Measurements from ENCODE around the gene TCP1.

DNA sequence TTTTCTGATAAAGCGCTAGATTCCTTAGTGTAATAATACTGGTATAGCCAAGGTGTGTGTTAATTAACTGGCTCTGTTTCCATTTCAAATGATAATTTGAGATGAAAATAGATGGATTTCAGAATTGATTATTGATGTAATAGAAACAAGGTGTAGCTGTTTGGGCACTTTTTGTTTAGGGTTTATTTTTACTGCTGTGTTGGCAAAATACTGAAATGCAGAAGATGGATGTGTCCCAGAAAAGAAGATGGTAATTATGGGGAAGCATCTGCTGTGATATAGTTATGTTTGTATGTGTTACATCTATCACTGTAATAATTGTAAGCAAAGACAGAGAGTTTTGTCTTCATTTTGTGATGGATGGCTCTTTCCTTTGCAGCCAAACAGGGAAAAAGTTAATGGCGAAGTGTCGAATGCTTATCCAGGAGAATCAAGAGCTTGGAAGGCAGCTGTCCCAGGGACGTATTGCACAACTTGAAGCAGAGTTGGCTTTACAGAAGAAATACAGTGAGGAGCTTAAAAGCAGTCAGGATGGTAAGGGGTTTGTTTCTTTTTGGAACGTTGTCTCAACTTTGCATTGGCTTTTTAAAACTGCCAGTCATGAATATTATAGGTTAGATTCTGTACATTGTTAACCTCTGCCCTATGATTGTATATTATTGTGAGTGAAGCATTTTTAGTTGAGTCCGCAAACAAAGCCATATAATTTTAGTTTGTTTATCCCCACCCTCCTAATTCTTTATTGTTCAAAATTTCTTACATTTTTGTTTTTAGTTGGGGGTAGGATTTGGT, 36.1 kb downstream of the TCP1 start:
- TF ChIP-seq POLR2A (IDR thresholded peaks at IDR 0.05) (no peak), CTCF (IDR thresholded peaks at IDR 0.05) (no peak)
